Erythroblast (primary cell): ENCODE measurements around the gene DNAJB11.
"Not testable (repeated sequence)": the region's sequence is repeated elsewhere in the genome, so short reads cannot be mapped to it uniquely, and the experiment has no call there.

Source experiments
- DNase-seq, 2 experiments: peaks; one replicate each; lab custom pipeline; 2025; lab: John Stamatoyannopoulos, UW
- GATA1 ChIP-seq: IDR thresholded peaks from 2 replicates; pipeline ENCODE4 v1.6.1; 2011; ENCODE audit warnings: low read depth, mild to moderate bottlenecking, control low read depth, low read length, moderate library complexity
- POLR2A ChIP-seq: IDR thresholded peaks from 2 replicates; pipeline ENCODE4 v1.6.1; 2011; ENCODE audit warnings: mild to moderate bottlenecking, low read length

DNAJB11 gene

GRCh38 chr3:186570096-186570940 is at the start of gene DNAJB11:
TSS of gene DNAJB11 (plus strand) at chr3:186570720. CDS start at chr3:186570898, 178 bp downstream.
- TF ChIP-seq GATA1, result no peak
- peak; percentile 98 for TF ChIP-seq POLR2A
- peak; percentile 100 for DNase-seq

GRCh38 chr3:186520957-186521842 is 49.3 kb upstream of the DNAJB11 start:
- no peak for DNase-seq
- TF ChIP-seq POLR2A (no peak), GATA1 (no peak)

- no peak for DNase-seq
- no peak for TF ChIP-seq POLR2A
- TF ChIP-seq GATA1, result no peak
Measured at GRCh38 chr3:186523022-186523421, 47.5 kb upstream of the DNAJB11 start.

- DNase-seq, result no peak
- no peak for TF ChIP-seq POLR2A
- no peak for TF ChIP-seq GATA1
Measured at GRCh38 chr3:186523434-186523833, 47.1 kb upstream of the DNAJB11 start.

GRCh38 chr3:186524616-186525015 is 45.9 kb upstream of the DNAJB11 start:
- TF ChIP-seq GATA1 (no peak), POLR2A (no peak)
- no peak for DNase-seq

GRCh38 chr3:186525369-186526255 is 44.9 kb upstream of the DNAJB11 start:
- TF ChIP-seq POLR2A, result no peak
- TF ChIP-seq GATA1, result no peak
- DNase-seq, result no peak

- DNase-seq, result no peak
- no peak for TF ChIP-seq GATA1
- TF ChIP-seq POLR2A, result no peak
Measured at GRCh38 chr3:186526256-186526606, 44.3 kb upstream of the DNAJB11 start.

- TF ChIP-seq POLR2A (no peak), GATA1 (no peak)
- DNase-seq, result no peak
Measured at GRCh38 chr3:186529201-186529999, 41.1 kb upstream of the DNAJB11 start.

- TF ChIP-seq POLR2A (no peak), GATA1 (no peak)
Measured at GRCh38 chr3:186530415-186530814, 40.1 kb upstream of the DNAJB11 start.

GRCh38 chr3:186531694-186532093 is 38.8 kb upstream of the DNAJB11 start:
- not testable (repeated sequence) for DNase-seq

More at GRCh38 chr3:186530415-186530814, 40.1 kb upstream of the DNAJB11 start:
- no peak for DNase-seq

GRCh38 chr3:186532598-186533072 is 37.9 kb upstream of the DNAJB11 start:
- DNase-seq, result no peak
- TF ChIP-seq GATA1 (no peak), POLR2A (no peak)

- no peak for DNase-seq
- no peak for TF ChIP-seq GATA1
Measured at GRCh38 chr3:186534113-186534669, 36.3 kb upstream of the DNAJB11 start.
